ENCODE results near the gene AHNAK.

AHNAK gene

DNA sequence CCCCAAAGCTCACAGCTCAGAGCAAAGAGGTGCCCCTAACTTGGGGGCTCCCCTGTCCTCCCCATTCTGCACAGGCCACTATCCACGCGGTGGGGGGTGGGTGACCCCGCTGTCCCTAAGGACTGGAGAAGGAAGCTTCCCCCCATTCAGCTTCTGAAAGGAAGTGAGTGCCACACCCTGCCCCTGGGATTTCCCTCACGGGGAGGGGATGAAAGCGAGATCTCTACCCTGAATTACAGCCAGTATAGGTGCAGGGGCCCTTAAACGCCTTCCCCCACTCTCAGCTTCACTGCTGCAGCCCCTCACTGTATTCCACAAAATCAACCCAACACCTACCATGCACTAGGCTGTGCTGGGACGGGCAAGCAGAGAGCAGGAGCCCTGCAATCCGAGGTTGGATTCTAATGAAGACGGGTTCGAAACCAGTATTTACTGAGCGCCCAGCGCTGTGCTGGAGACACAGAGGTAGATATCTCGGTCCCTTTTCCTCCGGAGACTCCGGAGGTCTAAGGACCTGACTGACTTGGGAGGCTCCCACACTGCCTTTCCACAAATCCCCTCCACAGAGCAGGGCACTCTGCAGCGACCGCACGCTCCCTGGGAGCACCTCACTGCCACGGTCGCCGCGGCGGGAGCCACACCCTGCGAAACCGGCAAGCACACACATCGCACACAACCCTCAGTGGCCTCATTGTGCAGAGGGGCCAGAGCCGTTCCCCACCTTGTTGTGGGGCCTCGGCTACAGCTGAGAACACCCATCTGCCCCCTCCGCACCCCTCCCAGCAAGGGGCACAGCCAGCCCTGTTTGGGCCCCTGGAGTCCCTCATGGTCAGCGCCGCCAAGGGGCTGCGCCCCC is 1.8 kb downstream of the AHNAK start:
- peak overlapping the region; percentile 83; the same call in 1 of the 2 replicates for H3K27ac ChIP-seq
- TF ChIP-seq, protein P1, sequence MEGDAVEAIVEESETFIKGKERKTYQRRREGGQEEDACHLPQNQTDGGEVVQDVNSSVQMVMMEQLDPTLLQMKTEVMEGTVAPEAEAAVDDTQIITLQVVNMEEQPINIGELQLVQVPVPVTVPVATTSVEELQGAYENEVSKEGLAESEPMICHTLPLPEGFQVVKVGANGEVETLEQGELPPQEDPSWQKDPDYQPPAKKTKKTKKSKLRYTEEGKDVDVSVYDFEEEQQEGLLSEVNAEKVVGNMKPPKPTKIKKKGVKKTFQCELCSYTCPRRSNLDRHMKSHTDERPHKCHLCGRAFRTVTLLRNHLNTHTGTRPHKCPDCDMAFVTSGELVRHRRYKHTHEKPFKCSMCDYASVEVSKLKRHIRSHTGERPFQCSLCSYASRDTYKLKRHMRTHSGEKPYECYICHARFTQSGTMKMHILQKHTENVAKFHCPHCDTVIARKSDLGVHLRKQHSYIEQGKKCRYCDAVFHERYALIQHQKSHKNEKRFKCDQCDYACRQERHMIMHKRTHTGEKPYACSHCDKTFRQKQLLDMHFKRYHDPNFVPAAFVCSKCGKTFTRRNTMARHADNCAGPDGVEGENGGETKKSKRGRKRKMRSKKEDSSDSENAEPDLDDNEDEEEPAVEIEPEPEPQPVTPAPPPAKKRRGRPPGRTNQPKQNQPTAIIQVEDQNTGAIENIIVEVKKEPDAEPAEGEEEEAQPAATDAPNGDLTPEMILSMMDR (conservative IDR thresholded peaks at IDR 0.05): no peak

DNA sequence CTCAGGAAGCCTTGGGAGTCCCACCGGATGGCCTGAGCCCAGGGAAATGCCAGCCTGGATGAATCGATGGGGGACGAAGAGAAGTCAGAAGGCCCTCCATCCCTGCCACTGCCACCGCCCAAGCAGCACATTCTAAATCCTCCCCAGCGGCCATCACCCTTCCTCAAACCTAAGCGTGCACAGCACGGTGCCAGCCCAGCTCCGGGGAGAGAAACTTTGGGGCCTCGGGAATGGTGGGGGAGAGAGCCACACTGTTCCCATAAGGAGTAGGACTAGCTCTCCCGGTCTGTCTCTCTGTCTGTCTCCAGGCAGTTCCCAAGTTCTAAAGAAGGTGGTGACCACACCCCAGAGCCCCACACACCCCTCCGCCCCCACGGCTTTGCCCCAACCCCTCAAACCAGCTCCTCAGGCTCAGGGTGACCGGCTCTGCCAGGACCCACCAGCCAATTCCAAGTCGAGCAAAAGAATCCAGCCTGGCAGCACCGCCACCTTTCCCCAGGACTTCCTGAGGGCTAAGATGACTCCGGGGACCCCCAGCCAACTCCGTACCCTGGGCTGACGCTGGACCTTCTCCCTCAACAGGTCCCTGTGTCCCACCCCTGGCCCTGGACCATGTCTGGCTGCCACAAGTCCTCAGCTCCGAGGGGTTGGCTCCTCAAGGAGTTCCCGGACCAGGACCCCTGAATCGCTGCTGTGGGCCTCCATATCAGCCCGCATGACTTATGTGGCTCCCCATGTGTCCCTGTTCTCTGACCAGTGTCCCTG is 2.7 kb downstream of the AHNAK start:
- TF ChIP-seq, protein P1 (conservative IDR thresholded peaks at IDR 0.05): no peak
- H3K27ac ChIP-seq: no peak overlapping the region

GRCh38 chr11:62542750-62543567 is 3.6 kb downstream of the AHNAK start:
- peak overlapping the region; percentile 70 for H3K27ac ChIP-seq
- TF ChIP-seq, protein P1 (conservative IDR thresholded peaks at IDR 0.05): peak; percentile 96

- TF ChIP-seq, protein P1 (conservative IDR thresholded peaks at IDR 0.05): 0 out of 2 replicates have a peak, but pooled peaks have one; percentile 4
- peak overlapping the region; percentile 70 for H3K27ac ChIP-seq
These were observed 4.4 kb downstream of the AHNAK start for GRCh38 chr11:62542111-62542745.

GRCh38 chr11:62540804-62541701 is 5.6 kb downstream of the AHNAK start:
- TF ChIP-seq, protein P1 (conservative IDR thresholded peaks at IDR 0.05): no peak
- peak overlapping the region; percentile 70 for H3K27ac ChIP-seq

- TF ChIP-seq, protein P1 (conservative IDR thresholded peaks at IDR 0.05): no peak
- peak overlapping the region; percentile 70 for H3K27ac ChIP-seq
These were observed 7.2 kb downstream of the AHNAK start for GRCh38 chr11:62539238-62539925.
